ENCODE measurements around the gene EYA2.
A peak's percentile ranks its signal among the peaks of the same experiment; 100 is the strongest.
"Not testable (repeated sequence)": the region's sequence is repeated elsewhere in the genome, so short reads cannot be mapped to it uniquely, and the experiment has no call there.

EYA2 gene

DNA sequence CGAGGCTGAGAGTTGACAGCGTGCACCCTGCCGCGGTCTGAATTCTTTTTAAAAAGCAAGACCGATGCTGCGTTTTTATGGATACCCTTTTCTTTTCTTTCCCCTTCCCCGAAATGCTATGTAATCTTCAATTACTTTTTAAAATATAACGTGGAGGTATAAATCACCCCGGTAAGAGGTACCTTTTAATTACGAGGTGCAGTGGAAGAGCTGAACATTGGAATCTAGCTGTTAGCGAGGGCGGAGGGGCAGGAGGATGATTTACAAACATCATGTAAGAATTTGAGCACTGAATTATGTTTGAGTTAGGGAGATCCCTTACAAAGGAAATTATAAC, 1.2 kb downstream of the EYA2 start:
- no peak for DNase-seq (ENCODE audit: low spot score)

GRCh38 chr20:46897328-46897880, 2.8 kb downstream of the EYA2 start:
- no peak for DNase-seq (ENCODE audit: low spot score)

- no peak for DNase-seq (ENCODE audit: low spot score)
Measured at GRCh38 chr20:46898423-46898822, 3.8 kb downstream of the EYA2 start.

GRCh38 chr20:46899621-46900020, 5.0 kb downstream of the EYA2 start:
- no peak for DNase-seq (ENCODE audit: low spot score)

GRCh38 chr20:46900086-46900485, 5.4 kb downstream of the EYA2 start:
- DNase-seq (ENCODE audit: low spot score): no peak

DNA sequence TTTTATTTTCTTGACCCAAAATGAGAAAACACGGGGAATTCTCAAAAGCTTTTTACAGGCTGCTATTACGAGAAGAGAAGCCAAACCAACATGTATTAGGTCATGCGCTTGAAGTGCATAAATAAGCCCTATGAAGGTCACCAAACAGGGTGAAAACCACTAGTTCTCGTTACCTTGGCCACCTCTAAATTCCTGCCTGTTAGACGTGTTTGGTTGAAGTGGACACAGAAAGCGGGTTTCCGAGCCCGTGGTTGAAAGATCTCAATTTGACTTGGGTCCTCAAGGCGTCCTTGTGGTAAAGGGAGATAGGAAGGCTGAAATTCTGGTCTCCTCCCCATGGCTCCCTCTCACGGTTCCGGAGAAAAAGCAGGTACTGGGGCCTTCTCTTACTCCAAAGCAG, 6.2 kb downstream of the EYA2 start:
- no peak for DNase-seq (ENCODE audit: low spot score)

DNA sequence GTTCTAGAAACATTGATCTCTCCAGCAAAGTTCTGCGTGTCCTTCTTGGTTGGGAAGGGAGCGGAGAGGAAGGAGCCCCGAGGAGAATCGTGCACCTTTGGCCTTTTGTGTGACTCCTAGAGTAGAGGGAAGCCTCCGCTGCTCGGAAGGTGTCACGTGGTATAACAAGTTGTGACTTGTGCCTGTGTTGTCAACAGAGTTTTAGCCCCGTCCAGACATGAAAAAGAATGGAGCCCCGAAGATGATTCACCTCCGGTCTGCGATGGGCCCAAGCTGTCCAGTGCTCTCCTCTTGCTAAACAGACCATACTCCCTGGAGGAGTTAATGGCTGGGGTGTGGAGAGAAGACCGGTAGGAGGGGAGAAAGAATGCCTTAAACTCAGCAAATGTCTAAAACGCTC, 7.0 kb downstream of the EYA2 start:
- DNase-seq (ENCODE audit: low spot score): no peak

GRCh38 chr20:46903256-46903655, 8.6 kb downstream of the EYA2 start:
- DNase-seq (ENCODE audit: low spot score): no peak

- no peak for DNase-seq (ENCODE audit: low spot score)
Measured at GRCh38 chr20:46903937-46904336, 9.3 kb downstream of the EYA2 start.

DNA sequence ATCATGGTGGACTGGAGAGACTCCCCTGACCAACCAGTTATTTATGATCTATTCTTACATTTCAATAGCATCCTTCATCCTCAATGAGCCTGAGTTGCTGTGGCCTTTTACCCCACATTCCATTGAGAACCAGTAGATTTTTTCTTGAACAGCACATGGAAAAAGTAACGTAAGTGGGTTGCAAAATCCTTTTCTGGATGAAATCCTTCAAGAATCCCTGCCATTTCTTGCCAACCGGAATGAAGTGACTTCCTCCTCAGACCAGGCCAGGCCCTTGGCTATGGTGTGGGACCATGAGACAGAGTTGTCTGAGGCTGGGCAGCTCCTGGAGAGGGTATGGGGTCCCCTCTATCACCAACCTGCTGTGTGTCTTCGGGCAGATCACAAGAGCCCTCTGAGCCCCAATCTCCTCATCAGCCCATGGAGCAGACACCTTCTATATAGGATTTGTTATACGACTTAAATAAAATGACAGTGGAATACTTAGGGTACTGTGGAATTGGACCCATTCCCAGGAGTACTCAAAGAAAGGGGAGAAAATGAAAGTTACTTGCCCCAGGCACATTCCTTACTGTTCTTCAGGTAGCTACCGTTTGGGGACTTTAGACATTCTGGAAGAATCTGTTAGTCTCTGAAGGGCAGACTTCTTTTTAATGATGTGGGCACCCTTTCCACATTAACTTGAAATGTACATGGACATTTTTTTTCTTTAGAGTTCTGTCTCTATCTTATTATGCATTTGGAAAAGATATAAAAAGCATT, 10.9 kb downstream of the EYA2 start:
- no peak for DNase-seq (ENCODE audit: low spot score)

DNA sequence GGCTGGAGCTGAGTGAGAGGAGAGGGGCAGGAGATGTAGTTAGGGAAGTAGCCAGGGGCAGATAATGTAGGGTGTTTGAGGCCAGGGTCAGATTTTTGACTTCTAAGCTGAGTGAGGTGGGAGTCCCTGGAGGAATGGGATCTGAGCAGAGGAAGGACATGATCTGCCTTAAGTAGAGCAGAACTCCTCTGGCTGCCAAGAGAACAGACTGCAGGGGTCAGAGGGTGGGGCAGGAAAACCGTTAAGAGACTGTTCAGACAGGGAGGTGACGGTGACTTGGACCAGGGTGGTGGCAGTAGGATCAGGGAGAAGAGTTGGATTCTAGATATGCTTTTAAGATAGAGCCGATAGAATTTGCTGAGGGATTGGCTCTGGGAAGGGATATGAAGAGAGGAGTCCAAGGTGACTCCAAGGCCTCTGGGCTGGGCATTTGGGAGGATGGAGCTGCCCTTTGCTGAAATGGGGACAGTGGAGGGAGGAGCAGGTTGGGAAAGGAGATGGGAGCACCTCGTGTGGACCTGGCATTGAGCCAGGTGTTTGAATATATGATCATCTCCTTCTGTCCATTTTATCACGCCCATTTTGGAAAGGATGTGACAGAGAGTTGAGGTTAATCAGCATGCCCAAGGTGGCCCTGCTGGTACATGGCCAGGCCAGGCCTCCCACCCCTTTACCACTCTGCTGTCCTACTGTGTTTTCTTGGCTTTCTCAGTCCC, 18.8 kb downstream of the EYA2 start:
- peak; percentile 66 for DNase-seq (ENCODE audit: low spot score)

DNA sequence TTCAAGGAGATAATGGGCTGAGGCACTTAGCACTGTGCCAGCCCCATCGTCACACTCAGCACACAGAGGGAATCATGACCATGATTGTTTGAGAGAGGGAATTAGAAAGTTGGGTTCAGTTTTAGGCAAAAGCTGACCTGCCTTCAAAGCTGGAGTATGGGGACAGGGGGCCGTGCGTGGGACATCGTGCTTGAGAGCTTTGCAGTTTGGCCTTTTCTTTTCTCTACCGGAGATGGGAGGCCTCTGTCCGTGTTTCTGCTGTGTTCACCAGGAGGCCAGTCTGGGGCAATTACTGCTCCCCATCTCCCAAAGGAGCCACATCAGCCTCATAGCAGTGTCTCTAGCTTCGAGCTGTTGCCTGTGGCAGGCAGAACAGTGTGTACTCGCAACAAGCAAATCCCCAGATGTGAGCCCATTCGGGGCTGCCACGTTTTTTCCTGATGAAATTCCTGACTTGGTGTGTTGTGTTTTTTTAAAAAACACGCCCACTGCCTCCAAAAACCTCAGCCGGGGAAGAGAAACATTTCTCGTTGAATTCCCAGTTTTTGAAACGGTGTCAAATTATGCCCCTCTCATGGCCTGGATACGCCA, 20.2 kb downstream of the EYA2 start:
- no peak for DNase-seq (ENCODE audit: low spot score)

- DNase-seq (ENCODE audit: low spot score): no peak
Measured at GRCh38 chr20:46915575-46916257, 21.1 kb downstream of the EYA2 start.

GRCh38 chr20:46916258-46916603, 21.6 kb downstream of the EYA2 start:
- DNase-seq (ENCODE audit: low spot score): no peak

DNA sequence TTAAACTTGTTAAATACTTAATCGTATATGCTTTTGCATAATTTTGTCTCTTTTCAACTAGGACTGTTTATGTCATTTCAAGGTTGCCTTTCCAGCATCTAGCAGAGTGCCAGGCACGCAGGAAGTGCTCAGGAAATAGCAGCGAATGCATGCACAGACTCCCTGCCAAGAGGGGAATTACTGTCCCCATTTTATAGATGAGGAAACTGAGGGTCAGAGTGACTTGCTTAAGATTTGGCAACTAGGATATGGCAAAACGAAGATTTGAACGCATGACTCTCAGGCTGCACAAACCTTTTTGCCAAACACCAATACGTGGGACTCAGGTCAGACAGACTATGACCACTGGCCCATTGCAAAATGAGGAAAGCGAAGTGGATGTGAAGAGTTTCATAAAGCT, 22.5 kb downstream of the EYA2 start:
- no peak for DNase-seq (ENCODE audit: low spot score)

DNA sequence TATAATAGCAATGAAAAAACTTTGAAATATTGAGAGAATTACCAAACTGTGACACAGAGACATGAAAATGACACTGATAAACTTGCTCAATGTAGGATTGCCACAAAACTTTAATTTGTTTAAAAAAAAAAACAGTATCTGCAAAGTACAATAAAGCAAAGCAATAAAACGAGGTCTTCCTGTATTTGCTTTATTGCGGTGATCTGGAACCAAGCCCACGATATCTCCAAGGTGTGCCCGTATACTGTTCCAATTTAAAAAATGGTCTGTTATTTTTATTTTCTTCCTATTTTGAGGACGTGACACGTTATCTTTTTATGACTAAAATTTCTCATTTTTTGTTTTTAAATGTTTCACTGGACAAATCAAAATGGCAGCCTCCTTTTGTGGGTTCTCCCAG, 25.5 kb downstream of the EYA2 start:
- no peak for DNase-seq (ENCODE audit: low spot score)

DNA sequence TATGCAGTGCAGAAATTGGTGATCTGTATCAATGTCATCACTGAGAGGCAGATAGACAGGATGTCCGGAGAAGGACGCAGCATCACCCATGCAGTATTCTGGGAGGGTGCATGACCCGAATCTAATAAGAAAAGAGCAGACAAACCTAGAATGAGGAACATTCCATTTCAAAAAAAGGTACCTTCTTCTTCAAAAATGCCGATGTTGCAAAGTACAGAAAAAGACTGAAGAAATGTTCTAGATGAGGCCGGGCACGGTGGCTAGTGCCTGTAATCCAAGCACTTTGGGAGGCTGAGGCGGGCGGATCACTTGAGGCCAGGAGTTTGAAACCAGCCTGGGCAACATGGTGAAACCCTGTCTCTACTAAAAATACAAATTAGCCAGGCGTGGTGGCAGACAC, 28.2 kb downstream of the EYA2 start:
- not testable (repeated sequence) for DNase-seq (ENCODE audit: low spot score)

DNA sequence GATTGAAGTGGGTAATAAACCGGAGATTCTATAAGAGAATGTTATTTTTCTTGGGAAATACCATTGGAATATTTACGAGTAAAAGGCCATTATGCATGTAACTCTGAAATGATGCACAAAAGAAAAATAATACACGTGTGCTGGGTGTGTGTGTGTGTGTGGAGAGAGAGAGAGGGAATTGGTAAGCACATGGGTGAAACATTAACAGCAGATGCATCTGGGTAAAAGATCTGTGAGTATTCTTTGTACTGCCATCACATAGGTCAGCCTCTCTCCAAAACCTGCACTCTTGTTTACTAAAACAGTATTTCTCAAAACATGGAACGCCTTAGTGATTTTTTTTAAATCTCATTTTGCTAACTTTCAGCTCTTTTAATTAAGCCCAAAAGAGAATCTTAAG, 28.9 kb downstream of the EYA2 start:
- no peak for DNase-seq (ENCODE audit: low spot score)

GRCh38 chr20:46928580-46929132, 34.0 kb downstream of the EYA2 start:
- no peak for DNase-seq (ENCODE audit: low spot score)

DNA sequence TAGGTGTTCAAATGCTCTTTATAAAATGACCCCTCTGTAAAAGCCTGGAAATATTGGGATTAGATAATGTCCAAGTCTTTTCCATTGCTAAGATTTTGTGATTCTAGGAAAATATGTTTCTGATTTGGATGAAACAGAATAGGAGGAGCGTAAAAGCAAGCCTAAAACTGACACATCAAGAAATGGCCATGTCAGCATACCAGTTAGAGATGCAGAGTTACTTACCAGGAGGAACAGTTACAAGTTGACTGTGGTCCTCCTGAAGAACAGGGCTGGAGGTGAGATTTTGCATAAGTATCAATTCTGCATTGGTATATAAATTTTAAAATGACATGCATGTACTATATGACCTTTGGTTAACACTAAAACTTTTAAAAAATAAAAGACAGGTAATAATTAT, 35.3 kb downstream of the EYA2 start:
- no peak for DNase-seq (ENCODE audit: low spot score)

DNA sequence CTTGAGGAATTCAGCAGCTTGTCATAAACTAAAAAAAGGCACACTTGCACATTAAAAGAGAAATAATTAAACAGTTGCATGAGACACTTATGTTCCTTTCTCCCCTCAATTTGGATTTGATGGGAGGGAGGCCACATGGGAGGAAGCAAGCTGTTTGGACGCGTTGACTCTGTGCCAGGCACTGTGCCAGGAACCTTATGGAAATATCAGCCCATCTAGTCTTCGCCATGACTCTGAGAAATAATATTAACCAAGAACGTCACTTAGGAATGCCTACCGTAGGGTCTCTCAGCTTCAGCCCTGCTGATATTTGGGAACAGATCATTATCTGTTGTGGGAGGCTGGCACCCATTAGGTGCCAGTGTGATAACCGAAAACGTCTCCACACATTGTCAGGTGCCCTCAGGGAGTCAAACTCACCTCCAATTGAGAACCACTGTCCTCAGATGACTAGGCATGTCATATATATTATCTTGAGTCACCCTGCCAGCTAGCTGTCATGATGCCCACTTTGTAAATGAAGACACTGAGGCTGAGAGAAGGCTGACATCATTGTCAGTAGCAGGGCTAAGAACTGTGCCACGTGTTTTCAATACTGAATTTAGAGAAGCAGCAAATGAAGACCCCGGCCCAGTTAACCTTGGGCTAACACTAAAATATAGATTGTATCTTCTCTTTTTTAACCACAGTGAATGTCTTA, 36.1 kb downstream of the EYA2 start:
- no peak for DNase-seq (ENCODE audit: low spot score)

DNA sequence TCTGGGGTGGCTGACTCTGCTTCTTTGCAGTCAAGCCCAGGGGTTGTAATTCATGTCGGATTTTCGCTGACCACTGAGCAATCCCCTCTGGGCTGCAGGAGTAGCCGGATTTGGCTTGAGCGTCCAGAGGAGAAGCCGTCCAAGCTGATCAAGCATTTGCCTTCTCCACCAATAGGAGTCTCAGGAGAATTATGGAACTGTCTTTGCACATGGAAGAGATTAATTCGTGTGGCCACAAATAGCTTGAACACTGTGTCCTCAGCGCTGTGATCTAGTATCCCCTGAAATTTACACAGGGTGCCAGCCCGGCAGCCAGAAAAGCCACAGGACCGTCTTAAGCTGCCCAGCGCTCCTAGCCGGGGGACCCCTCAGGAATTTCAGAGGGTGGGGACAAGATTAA, 37.1 kb downstream of the EYA2 start:
- DNase-seq (ENCODE audit: low spot score): no peak
